Left hindlimb (tissue), 1 donor: ENCODE results near the gene PARN.

Source experiments
- DNase-seq: peaks from one replicate; pipeline ENCODE4 v3.0.0-alpha.2; 2018

The PARN gene

GRCh38 chr16:14394834-14395233 is 235.2 kb downstream of the PARN start:
- DNase-seq: no peak

- no peak for DNase-seq
Measured at GRCh38 chr16:14392960-14393359, 237.1 kb downstream of the PARN start.

DNA sequence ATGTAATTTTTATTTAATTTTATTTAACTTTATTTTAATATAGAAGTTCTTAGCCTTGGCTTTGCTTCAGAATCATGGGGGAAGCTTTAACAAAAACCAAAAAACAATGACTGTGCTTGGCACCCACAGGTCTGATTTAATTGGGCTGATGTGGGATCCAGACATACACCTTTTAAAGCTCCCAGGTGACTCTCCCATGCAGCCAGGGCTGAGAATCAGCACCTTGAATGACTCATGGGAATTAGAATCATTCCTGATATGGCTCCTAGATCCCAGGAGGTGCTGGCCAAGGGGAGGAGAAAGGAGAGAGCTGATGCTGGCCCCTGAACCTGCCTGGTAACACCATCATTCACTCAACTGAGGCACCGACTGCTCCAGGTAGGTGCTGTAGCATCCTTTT is 240.7 kb downstream of the PARN start:
- DNase-seq: no peak

DNA sequence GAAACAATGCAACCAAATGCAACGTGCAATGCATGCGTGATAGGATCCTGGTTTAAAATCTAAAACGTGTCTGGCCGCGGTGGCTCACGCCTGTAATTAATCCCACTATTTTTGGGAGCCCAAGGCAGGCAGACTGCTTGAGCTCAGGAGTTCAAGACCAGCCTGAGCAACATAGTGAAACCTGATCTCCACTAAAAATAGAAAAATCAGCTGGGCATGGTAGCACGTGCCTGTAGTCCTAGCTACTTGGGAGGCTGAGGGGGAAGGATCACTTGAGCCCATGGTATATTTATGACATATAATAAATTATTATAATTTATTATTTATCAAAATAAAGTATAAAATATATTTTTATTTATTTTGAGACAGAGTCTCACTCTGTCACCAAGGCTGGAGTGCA is 241.8 kb downstream of the PARN start:
- no peak for DNase-seq

GRCh38 chr16:14386115-14386514 is 243.9 kb downstream of the PARN start:
- no peak for DNase-seq
